ENCODE measurements around the gene SPTLC2. TPM values are rescaled to one million over a fixed set of nuclear protein-coding genes. Genes with fewer than 3 reads are reported as not detected.

Gene SPTLC2
- total and polyA plus RNA-seq, 4 donors, result 8.1 to 48.6 (median 27.6) TPM

DNA sequence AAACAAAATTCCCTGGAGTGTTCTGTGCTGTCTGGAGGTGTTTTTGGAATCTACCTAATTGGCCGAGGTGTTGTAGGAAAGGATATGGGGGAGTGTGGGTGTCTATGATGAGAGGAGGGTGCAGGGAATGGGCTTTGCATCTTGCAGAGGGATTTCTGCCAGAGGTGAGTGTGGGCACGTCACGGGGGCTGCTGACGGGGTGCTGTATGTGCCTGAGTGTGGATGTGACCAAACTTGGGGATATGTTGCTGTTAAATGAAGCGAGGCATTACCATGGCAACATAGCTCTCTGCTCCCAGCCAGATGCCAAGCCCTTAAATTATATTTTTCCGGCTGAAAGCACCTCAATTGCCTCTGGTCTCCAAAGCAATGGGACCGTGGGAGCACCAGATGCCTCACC, 44.3 kb upstream of the SPTLC2 start:
- no peak for ATAC-seq (ENCODE audit: insufficient read depth, low FRiP score)
- no peak for DNase-seq
- WGBS, 2 donors, result 86 to 92% methylated on average over 7 of the region's 7 CpGs
- H3K27ac ChIP-seq (ENCODE audit: low read depth in 1 of 2, low read length in 1 of 2), result no peak overlapping the region
- H3K9me3 ChIP-seq (ENCODE audit: control insufficient read depth in 4 of 4, insufficient read depth in 3 of 4, low read length in 3 of 4), result no peaks in the 10 kb centered on the region
- H3K27me3 ChIP-seq (ENCODE audit: control insufficient read depth in 3 of 3, insufficient read depth in 3 of 3, low read length in 2 of 3), result no peaks in the 10 kb centered on the region
- H3K36me3 ChIP-seq (ENCODE audit: control insufficient read depth in 4 of 4, insufficient read depth in 4 of 4, low read length in 4 of 4), result no peaks in the 10 kb centered on the region
- H3K9ac ChIP-seq (ENCODE audit: insufficient read depth in 1 of 2, low read length in 2 of 2), result no peak overlapping the region
- TF ChIP-seq, protein P1, sequence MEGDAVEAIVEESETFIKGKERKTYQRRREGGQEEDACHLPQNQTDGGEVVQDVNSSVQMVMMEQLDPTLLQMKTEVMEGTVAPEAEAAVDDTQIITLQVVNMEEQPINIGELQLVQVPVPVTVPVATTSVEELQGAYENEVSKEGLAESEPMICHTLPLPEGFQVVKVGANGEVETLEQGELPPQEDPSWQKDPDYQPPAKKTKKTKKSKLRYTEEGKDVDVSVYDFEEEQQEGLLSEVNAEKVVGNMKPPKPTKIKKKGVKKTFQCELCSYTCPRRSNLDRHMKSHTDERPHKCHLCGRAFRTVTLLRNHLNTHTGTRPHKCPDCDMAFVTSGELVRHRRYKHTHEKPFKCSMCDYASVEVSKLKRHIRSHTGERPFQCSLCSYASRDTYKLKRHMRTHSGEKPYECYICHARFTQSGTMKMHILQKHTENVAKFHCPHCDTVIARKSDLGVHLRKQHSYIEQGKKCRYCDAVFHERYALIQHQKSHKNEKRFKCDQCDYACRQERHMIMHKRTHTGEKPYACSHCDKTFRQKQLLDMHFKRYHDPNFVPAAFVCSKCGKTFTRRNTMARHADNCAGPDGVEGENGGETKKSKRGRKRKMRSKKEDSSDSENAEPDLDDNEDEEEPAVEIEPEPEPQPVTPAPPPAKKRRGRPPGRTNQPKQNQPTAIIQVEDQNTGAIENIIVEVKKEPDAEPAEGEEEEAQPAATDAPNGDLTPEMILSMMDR (IDR thresholded peaks at IDR 0.05; ENCODE audit: control extremely low read depth, extremely low read depth), result no peak
- peaks cover 0 to 2% (median 0%) of the 10 kb centered on the region in 5 donors for H3K4me1 ChIP-seq (ENCODE audit: control insufficient read depth in 5 of 5, insufficient read depth in 5 of 5, low read length in 5 of 5)
- H3K4me3 ChIP-seq, result no peak overlapping the region

DNA sequence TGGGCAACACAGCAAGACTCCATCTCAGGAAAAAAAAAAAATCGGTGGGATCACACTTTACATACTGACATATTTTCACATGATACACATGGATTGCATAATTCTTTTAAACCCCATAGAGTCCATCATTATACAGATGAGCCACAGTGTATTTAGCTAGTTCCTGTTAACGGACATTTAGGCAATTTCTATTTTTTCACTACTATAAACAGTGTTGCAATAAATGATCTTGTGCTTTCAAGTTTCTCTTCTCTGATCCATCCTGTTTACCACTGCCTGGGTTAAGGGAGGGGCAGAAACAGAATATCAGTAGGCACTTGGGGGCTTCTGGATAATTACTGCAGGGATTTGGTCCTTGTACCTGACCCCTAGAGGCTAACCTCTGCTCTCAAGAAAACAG, 43.4 kb upstream of the SPTLC2 start:
- TF ChIP-seq, protein P1 (IDR thresholded peaks at IDR 0.05; ENCODE audit: control extremely low read depth, extremely low read depth), result no peak
- ATAC-seq (ENCODE audit: insufficient read depth, low FRiP score) (no peak), DNase-seq (no peak)
- peaks cover 0 to 2% (median 0%) of the 10 kb centered on the region in 5 donors for H3K4me1 ChIP-seq (ENCODE audit: control insufficient read depth in 5 of 5, insufficient read depth in 5 of 5, low read length in 5 of 5)
- H3K4me3 ChIP-seq, result no peak overlapping the region
- no peaks in the 10 kb centered on the region for H3K27me3 ChIP-seq (ENCODE audit: control insufficient read depth in 3 of 3, insufficient read depth in 3 of 3, low read length in 2 of 3)
- H3K9me3 ChIP-seq (ENCODE audit: control insufficient read depth in 4 of 4, insufficient read depth in 3 of 4, low read length in 3 of 4), result no peaks in the 10 kb centered on the region
- H3K27ac ChIP-seq (ENCODE audit: low read depth in 1 of 2, low read length in 1 of 2), result peak overlapping the region in 1 of 2 donors; percentile 63
- no peaks in the 10 kb centered on the region for H3K36me3 ChIP-seq (ENCODE audit: control insufficient read depth in 4 of 4, insufficient read depth in 4 of 4, low read length in 4 of 4)
- H3K9ac ChIP-seq (ENCODE audit: insufficient read depth in 1 of 2, low read length in 2 of 2), result no peak overlapping the region
- 9 to 43% methylated on average over 2 of the region's 2 CpGs for WGBS, 2 donors

DNA sequence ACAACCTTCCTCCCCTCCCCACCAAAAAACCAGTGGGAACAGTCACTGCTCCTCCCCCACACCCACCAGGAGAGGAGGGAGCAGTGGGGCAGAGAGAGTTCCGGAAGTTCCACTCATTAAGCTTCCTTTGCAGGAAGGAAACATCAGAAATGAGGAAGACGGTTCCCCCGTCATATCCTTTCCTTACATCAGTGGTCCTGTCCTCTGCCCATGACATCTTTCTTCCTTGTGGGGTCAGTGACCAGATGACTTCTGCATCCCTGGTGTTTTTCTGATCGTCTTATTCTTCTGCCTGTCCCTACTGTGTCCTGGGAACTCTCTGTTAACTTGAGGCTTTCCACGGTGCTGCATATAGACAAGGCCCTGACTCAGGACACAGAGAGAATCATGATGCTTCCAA, 40.8 kb upstream of the SPTLC2 start:
- 15 to 39% methylated on average over 5 of the region's 5 CpGs for WGBS, 2 donors
- Histone ChIP-seq H3K4me3 (no peak overlapping the region), H3K4me1 (ENCODE audit: control insufficient read depth in 5 of 5, insufficient read depth in 5 of 5, low read length in 5 of 5) (peaks cover 0 to 2% (median 0%) of the 10 kb centered on the region in 5 donors), H3K9me3 (ENCODE audit: control insufficient read depth in 4 of 4, insufficient read depth in 3 of 4, low read length in 3 of 4) (no peaks in the 10 kb centered on the region), H3K27me3 (ENCODE audit: control insufficient read depth in 3 of 3, insufficient read depth in 3 of 3, low read length in 2 of 3) (no peaks in the 10 kb centered on the region), H3K9ac (ENCODE audit: insufficient read depth in 1 of 2, low read length in 2 of 2) (no peak overlapping the region), H3K27ac (ENCODE audit: low read depth in 1 of 2, low read length in 1 of 2) (no peak overlapping the region), H3K36me3 (ENCODE audit: control insufficient read depth in 4 of 4, insufficient read depth in 4 of 4, low read length in 4 of 4) (no peaks in the 10 kb centered on the region)
- TF ChIP-seq, protein P1 (IDR thresholded peaks at IDR 0.05; ENCODE audit: control extremely low read depth, extremely low read depth), result no peak
- DNase-seq, result peak in 1 of 3 donors; percentile 19
- ATAC-seq (ENCODE audit: insufficient read depth, low FRiP score), result no peak

DNA sequence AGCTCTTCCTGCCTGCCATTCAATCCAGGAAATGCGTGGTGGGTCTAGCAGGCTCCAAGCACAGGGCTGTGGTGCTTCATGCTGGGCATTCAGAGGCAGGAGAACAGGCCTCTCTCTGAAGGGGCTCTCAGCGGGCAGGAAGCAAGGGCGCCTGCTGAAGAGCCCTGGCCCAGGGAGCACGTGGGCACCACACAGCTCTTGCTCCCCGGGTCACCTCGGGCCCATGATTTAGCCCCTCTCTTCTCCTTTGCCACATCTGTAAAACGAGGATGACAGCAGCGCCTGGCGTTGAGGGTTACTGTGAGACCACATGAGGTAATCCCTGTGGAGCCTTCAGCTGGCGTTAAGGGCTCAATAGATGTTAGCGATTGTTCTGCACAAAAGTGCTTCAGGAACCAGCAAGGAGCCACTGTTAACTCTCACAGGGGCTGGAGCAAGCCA, 37.6 kb upstream of the SPTLC2 start:
- no peaks in the 10 kb centered on the region for H3K36me3 ChIP-seq (ENCODE audit: control insufficient read depth in 4 of 4, insufficient read depth in 4 of 4, low read length in 4 of 4)
- no peaks in the 10 kb centered on the region for H3K9me3 ChIP-seq (ENCODE audit: control insufficient read depth in 4 of 4, insufficient read depth in 3 of 4, low read length in 3 of 4)
- H3K4me1 ChIP-seq (ENCODE audit: control insufficient read depth in 5 of 5, insufficient read depth in 5 of 5, low read length in 5 of 5), result peaks cover 0 to 2% (median 0%) of the 10 kb centered on the region in 5 donors
- H3K27ac ChIP-seq (ENCODE audit: low read depth in 1 of 2, low read length in 1 of 2), result no peak overlapping the region
- H3K4me3 ChIP-seq, result no peak overlapping the region
- WGBS, 2 donors, result 51 to 61% methylated on average over 11 of the region's 11 CpGs
- H3K9ac ChIP-seq (ENCODE audit: insufficient read depth in 1 of 2, low read length in 2 of 2), result no peak overlapping the region
- ATAC-seq (ENCODE audit: insufficient read depth, low FRiP score), result no peak
- TF ChIP-seq, protein P1 (IDR thresholded peaks at IDR 0.05; ENCODE audit: control extremely low read depth, extremely low read depth), result no peak
- H3K27me3 ChIP-seq (ENCODE audit: control insufficient read depth in 3 of 3, insufficient read depth in 3 of 3, low read length in 2 of 3), result no peaks in the 10 kb centered on the region
- no peak for DNase-seq

All from lung (tissue), 12 donors.